NCI-H446 treated with DMSO at 0.1 percent for 48 hours (cell line): Measurements from ENCODE around the gene CDC23.

ENCODE experiments used
- DNase-seq: peaks from one replicate; lab custom pipeline; 2025; lab: John Stamatoyannopoulos, UW

Gene CDC23

GRCh38 chr5:138139781-138140090 lies 73.4 kb downstream of the CDC23 start:
- no peak for DNase-seq

DNA sequence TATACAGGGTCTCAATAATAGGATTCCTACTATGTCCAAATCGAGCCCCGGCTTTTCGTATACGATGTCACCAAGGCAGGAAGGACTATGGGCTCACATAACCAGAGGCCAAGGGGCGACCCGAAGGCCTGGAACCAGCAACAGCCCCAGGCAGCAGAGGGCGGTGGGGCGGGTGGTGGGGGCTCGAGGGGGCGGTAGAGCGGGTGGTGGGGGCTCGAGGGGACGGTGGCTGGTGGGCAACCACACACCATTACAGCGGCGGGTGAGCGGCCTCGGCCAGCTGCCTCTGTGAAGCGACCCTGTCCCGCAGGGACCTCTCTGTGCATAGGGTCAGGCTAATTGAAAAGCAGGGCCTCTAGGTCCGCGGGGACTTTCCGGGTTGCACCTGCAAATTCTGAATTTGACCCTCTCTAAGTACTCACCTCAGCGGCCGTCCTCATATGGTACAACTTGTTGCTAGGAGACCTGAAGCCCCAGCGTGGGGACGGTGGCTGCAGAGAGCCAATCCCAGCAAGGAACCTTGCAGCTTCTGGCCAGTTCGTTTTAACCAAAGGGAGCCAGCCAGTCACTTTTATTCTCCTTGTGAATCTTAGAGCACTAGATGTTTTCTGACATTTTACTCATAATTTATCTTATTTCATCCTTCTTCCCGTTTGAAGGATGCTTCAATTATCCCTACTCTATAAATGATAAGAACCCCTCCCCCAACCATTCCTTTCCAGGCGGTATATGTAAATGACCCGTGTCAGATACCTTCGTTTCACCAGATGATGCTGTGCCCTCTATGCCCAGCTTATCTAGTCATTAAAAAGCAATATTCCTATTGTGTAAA lies 74.0 kb downstream of the CDC23 start, which contains the start of gene NME5:
TSS of gene NME5 (minus strand) at position 480 of the 832 bp plus-strand sequence. CDS start 648 bp downstream, outside the sequence.
- DNase-seq, result no peak
